ENCODE results near the gene DSG2.

DSG2 gene

GRCh38 chr18:31596081-31596872 lies 98.3 kb downstream of the DSG2 start:
- H3K4me3 ChIP-seq (ENCODE audit: low read depth, low read length): no peak overlapping the region
- TF ChIP-seq CTCF (IDR thresholded peaks at IDR 0.05; ENCODE audit: low read depth, low read length): no peak

DNA sequence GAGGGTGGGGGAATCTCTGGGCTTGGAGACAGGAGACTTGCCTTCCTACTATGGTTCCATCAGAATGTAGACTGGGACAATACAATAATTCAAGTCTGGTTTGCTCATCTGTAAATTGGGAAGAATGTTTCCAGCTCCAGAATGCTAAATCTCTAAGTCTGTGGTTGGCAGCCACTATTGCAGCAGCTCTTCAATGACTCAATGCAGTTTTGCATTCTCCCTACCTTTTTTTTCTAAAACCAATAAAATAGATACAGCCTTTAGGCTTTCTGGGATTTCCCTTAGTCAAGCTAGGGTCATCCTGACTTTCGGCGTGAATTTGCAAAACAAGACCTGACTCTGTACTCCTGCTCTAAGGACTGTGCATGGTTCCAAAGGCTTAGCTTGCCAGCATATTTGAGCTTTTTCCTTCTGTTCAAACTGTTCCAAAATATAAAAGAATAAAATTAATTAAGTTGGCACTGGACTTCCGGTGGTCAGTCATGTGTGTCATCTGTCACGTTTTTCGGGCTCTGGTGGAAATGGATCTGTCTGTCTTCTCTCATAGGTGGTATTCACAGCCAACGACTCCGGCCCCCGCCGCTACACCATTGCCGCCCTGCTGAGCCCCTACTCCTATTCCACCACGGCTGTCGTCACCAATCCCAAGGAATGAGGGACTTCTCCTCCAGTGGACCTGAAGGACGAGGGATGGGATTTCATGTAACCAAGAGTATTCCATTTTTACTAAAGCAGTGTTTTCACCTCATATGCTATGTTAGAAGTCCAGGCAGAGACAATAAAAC lies 100.2 kb downstream of the DSG2 start:
- no peak for TF ChIP-seq CTCF (IDR thresholded peaks at IDR 0.05; ENCODE audit: low read depth, low read length)
- no peak overlapping the region for H3K4me3 ChIP-seq (ENCODE audit: low read depth, low read length)

Data from WI38 (cell line).